ENCODE data around the gene ZNF729.
"Not testable (repeated sequence)": the region's sequence is repeated elsewhere in the genome, so short reads cannot be mapped to it uniquely, and the experiment has no call there.

ZNF729 gene

GRCh38 chr19:22286151-22286810 lies at the start of gene ZNF729:
ZNF729 (plus strand) TSS chr19:22286441; CDS start chr19:22286526, 85 bp downstream.
- DNase-seq, result no peak

- DNase-seq, result no peak
These were observed 29.4 kb upstream of the ZNF729 start for GRCh38 chr19:22256856-22257255.

- no peak for DNase-seq
These were observed 28.9 kb upstream of the ZNF729 start for GRCh38 chr19:22257381-22257780.

GRCh38 chr19:22257916-22258315 lies 28.3 kb upstream of the ZNF729 start:
- no peak for DNase-seq

GRCh38 chr19:22260499-22260898 lies 25.7 kb upstream of the ZNF729 start:
- no peak for DNase-seq

GRCh38 chr19:22261596-22261995 lies 24.6 kb upstream of the ZNF729 start:
- DNase-seq, result no peak

GRCh38 chr19:22263121-22263520 lies 23.1 kb upstream of the ZNF729 start:
- DNase-seq, result no peak

GRCh38 chr19:22321554-22321953 lies 35.3 kb downstream of the ZNF729 start:
- not testable (repeated sequence) for DNase-seq

GRCh38 chr19:22326219-22326618 lies 40.0 kb downstream of the ZNF729 start:
- no peak for DNase-seq

- no peak for DNase-seq
These were observed 41.1 kb downstream of the ZNF729 start for GRCh38 chr19:22327321-22327720.

GRCh38 chr19:22331521-22331920 lies 45.3 kb downstream of the ZNF729 start:
- DNase-seq, result no peak

GRCh38 chr19:22332924-22333323 lies 46.7 kb downstream of the ZNF729 start:
- DNase-seq, result no peak

- DNase-seq, result no peak
These were observed 49.5 kb downstream of the ZNF729 start for GRCh38 chr19:22335716-22336115.

GRCh38 chr19:22354665-22355064 lies 68.4 kb downstream of the ZNF729 start:
- no peak for DNase-seq

Data from NCI-H69 (cell line).